K562 (cell line): Measurements from ENCODE around the gene DBP. TPM values are rescaled to one million over a fixed set of nuclear protein-coding genes. Genes with fewer than 3 reads are reported as not detected.
A peak's percentile ranks its signal among the peaks of the same experiment; 100 is the strongest.

Experiments
- GATAD2B ChIP-seq: fragments of 450-650 bp; IDR thresholded peaks from 2 replicates; pipeline ENCODE4 v1.6.1; 2017; ENCODE audit warnings: mild to moderate bottlenecking, borderline replicate concordance
- KDM2B ChIP-seq: fragments of 250-450 bp; sonication (Bioruptor Pico); IDR thresholded peaks from 2 replicates; pipeline ENCODE4 v1.8.0; 2021; ENCODE audit warnings: mild to moderate bottlenecking, moderate library complexity
- NEUROD1 ChIP-seq: fragments of 150-350 bp; IDR thresholded peaks from 2 replicates; pipeline ENCODE4 v1.6.1; 2014; ENCODE audit warnings: borderline replicate concordance, low read length, low read depth; ENCODE audit not compliant: partially characterized antibody
- NRF1 ChIP-seq, 2 experiments: fragments of 450-650 bp; IDR thresholded peaks in 1 of 2; conservative IDR thresholded peaks in 1 of 2; 2 replicates each; pipeline ENCODE4 v1.6.1; 2014; ENCODE audit warnings: mild to moderate bottlenecking in 2 of 2
- RAD21 ChIP-seq, 2 experiments: fragments of 250-450 bp in 1 of 2; fragments of 450-650 bp in 1 of 2; sonication (Bioruptor Pico) in 1 of 2; formaldehyde crosslinking in 1 of 2; IDR thresholded peaks in 1 of 2; conservative IDR thresholded peaks in 1 of 2; 2 replicates each; pipeline versions ENCODE4 v1.4.0 to v1.8.0; 2020 to 2022; ENCODE audit warnings: mild to moderate bottlenecking in 2 of 2, moderate library complexity in 1 of 2
- TBL1XR1 ChIP-seq, 2 experiments: IDR thresholded peaks; 2 replicates each; pipeline ENCODE4 v1.6.1; 2012; ENCODE audit warnings: improper control_type of control experiment in 2 of 2, low read length in 2 of 2, mild to moderate bottlenecking in 1 of 2
- ZBTB40 ChIP-seq, 2 experiments: fragments of 450-650 bp in 1 of 2; sonication (generic) in 1 of 2; formaldehyde crosslinking in 1 of 2; IDR thresholded peaks; 2 replicates each; pipeline versions ENCODE4 v1.7.1 to v1.9.0; 2016 to 2022; ENCODE audit warnings: inconsistent platforms in 1 of 2, mild to moderate bottlenecking in 1 of 2, missing genetic modification reagents in 1 of 2
- ZMIZ1 ChIP-seq, 2 experiments: fragments of 150-350 bp in 1 of 2; IDR thresholded peaks; 2 replicates each; pipeline ENCODE4 v1.6.1; 2012 to 2016; ENCODE audit warnings: low read depth in 2 of 2, low read length in 2 of 2, mild to moderate bottlenecking in 1 of 2, moderate library complexity in 1 of 2
- ZNF316 ChIP-seq: fragments of 450-650 bp; IDR thresholded peaks from 2 replicates; pipeline ENCODE4 v1.6.1; 2016
- ZNF518B ChIP-seq: fragments of 250-450 bp; sonication (Bioruptor Pico); IDR thresholded peaks from 2 replicates; pipeline ENCODE4 v1.5.0; 2021; ENCODE audit warnings: mild to moderate bottlenecking, moderate library complexity
- ZSCAN29 ChIP-seq: fragments of 450-650 bp; IDR thresholded peaks from 2 replicates; pipeline ENCODE4 v1.6.1; 2017
- polyA plus RNA-seq, 8 experiments: library from polyadenylated mRNA; depleted of rRNA in 4 of 8; stranded (reverse) in 5 of 8; unstranded in 3 of 8; fragments of >200 nt; fragmentation: Nextera tagmentation in 2 of 8; fragmentation: Illumina TruSeq in 1 of 8; extraction: Ambion mirVana in 2 of 8; extraction: Trizol in 1 of 8; gene quantifications; 2 replicates each; pipeline versions ENCODE4 v1.2.1 to v1.2.3, GENCODE V29; 2011 to 2014; ENCODE audit warnings: inconsistent platforms in 1 of 8, missing spikeins in 1 of 8
- total RNA-seq, 7 experiments: library from RNA; depleted of rRNA in 6 of 7; stranded (reverse); fragments of >200 nt in 6 of 7; fragmentation: Illumina TruSeq in 2 of 7; extraction: Trizol in 2 of 7; gene quantifications; 2 replicates each; pipeline versions ENCODE4 v1.2.1 to v1.2.3, GENCODE V29; 2011 to 2021; ENCODE audit warnings: low replicate concordance in 1 of 7

DBP gene
- total and polyA plus RNA-seq, 9 of the 15 experiments (the other 6 are each of a cell fraction or from before 2014, with no cell fraction given): 0.25 to 5.5 (median 1.8) TPM

- TF ChIP-seq ZBTB40 (IDR thresholded peaks at IDR 0.05): no peak
- TF ChIP-seq ZBTB40 (CRISPR knock-in tag; IDR thresholded peaks at IDR 0.05): no peak
- no peak for TF ChIP-seq ZNF518B (CRISPR knock-in tag)
- peak in 1 of 2 experiments; percentile 39; a peak in 1 of 4 replicates for TF ChIP-seq NRF1 (conservative IDR thresholded peaks at IDR 0.05 in 1 of 2, IDR thresholded peaks at IDR 0.05 in 1 of 2)
- TF ChIP-seq ZMIZ1 (IDR thresholded peaks at IDR 0.05; ENCODE audit: low read depth in 2 of 2, low read length in 2 of 2): no peak
- no peak for TF ChIP-seq KDM2B (CRISPR knock-in tag)
- no peak for TF ChIP-seq TBL1XR1 (IDR thresholded peaks at IDR 0.05; ENCODE audit: low read length in 2 of 2)
- peak; percentile 38 for TF ChIP-seq NEUROD1
- peak; percentile 95 for TF ChIP-seq ZNF316
- TF ChIP-seq RAD21 (CRISPR knock-in tag; conservative IDR thresholded peaks at IDR 0.05 in 1 of 2, IDR thresholded peaks at IDR 0.05 in 1 of 2): peak; percentile 24 to 53; a peak in 3 of 4 replicates
- no peak for TF ChIP-seq ZSCAN29
- no peak for TF ChIP-seq GATAD2B
Measured at GRCh38 chr19:48632692-48633147, 4.5 kb downstream of the DBP start (continued).
